ENCODE results near the gene CAMTA1. TPM values are rescaled to one million over a fixed set of nuclear protein-coding genes. Genes with fewer than 3 reads are reported as not detected.

CAMTA1 gene
- total RNA-seq, 4 donors from 2014 or later, result 45.3 to 68.9 (median 62.0) TPM

GRCh38 chr1:6801199-6801598, 15.9 kb downstream of the CAMTA1 start:
- ATAC-seq (ENCODE audit: low FRiP score) (no peak), DNase-seq (ENCODE audit: low spot score) (no peak)
- no peak for TF ChIP-seq CTCF (IDR thresholded peaks at IDR 0.05)

DNA sequence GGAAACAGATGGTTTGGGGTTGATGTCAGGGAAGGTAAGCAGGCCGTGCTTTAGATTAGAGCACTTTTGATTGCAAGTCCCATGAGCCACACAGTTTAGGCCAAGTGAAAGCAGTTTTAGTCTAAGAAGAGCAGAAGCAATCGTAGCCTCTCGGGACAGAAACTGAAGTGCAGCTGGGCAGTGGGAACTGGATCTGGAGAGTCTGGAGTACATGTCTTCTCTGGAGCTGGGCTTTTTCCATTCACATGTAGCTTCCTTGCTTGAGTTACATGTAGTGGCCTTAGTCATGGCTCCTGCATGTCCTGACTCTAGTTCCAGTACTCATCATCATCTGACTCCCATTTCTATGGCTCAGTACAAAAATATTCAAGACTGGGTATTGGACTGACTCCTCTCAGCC, 16.7 kb downstream of the CAMTA1 start:
- no peak for TF ChIP-seq CTCF (IDR thresholded peaks at IDR 0.05)
- DNase-seq (ENCODE audit: low spot score) (no peak), ATAC-seq (ENCODE audit: low FRiP score) (no peak)

GRCh38 chr1:6802454-6802853, 17.2 kb downstream of the CAMTA1 start:
- DNase-seq (ENCODE audit: low spot score) (no peak), ATAC-seq (ENCODE audit: low FRiP score) (no peak)
- TF ChIP-seq CTCF (IDR thresholded peaks at IDR 0.05), result no peak

DNA sequence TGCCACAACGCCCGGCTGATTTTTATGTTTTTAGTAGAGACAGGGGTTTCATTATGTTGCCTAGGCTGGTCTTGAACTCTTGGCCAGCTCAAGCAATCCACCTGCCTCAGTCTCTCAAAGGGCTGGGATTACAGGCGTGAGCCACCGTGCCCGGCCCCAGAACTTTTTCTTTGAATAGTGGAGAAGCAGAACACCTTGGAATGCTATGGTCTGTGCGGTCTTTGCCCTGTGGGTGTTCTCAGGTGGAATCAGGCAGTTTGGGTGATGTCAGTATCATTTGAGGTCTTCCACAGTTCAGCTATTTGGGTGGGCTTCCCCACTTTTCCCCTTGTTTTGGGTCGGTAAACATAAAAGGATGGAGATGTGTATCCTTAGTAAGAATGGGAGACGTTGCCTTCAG, 17.6 kb downstream of the CAMTA1 start:
- TF ChIP-seq CTCF (IDR thresholded peaks at IDR 0.05), result no peak
- no peak for ATAC-seq (ENCODE audit: low FRiP score)
- no peak for DNase-seq (ENCODE audit: low spot score)

DNA sequence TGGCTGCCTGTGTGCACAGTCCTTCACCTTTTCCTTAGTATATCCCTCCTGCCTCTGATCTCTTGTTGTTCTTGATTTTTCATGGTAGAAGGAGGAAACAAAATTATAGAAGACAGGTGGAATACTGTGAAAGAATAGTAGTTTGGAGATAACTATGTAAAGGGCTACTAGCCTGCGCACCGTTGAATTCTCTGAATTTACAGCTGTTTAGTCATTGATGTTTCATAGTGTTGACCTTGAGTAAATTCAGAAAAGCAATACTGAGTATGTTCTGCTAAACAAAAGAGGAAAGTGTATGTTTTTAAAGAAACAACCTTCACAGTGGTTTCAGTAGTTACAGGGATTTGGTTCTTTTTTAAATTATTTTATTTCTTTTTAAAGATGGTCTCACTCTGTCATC, 18.1 kb downstream of the CAMTA1 start:
- no peak for ATAC-seq (ENCODE audit: low FRiP score)
- DNase-seq (ENCODE audit: low spot score), result no peak
- TF ChIP-seq CTCF (IDR thresholded peaks at IDR 0.05), result no peak

DNA sequence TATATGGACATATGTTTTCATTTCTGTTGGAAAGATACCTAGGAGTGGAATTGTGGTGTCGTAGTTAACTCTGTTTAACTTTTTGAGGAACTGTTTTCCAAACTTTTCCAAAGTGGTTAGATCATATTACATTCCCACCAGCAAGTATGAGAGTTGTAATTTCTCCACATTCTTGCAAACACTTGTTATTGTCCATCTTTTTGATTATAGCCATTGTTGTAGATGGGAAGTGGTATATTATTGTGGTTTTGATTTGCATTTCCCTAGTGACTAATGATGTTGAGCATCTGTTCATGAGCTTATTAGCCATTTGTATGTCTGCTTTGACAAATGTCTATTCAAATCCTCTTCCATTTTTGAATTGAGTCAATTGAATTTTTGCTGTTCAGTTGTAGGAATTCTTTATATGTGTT, 19.8 kb downstream of the CAMTA1 start:
- ATAC-seq (ENCODE audit: low FRiP score), result no peak
- no peak for DNase-seq (ENCODE audit: low spot score)
- TF ChIP-seq CTCF (IDR thresholded peaks at IDR 0.05), result no peak

DNA sequence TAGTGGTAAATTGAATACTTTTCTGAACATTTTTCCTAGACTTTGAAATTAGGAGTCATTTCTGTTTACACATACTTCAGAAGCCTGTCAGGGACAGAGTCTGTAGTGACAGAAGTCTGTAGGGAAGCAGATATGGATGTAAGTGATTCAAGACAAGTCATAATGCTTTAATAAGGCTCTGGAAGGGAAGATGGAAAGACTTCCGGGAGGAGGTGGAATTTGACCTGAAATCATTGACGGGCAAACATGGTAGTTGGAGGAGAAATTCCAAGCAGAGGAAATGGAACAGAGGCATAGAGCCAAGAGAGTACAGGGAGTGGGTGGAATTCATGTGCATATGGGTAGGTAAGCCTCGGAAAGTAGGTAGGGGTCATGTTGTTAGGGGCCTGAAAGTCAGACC, 22.5 kb downstream of the CAMTA1 start:
- DNase-seq (ENCODE audit: low spot score) (no peak), ATAC-seq (ENCODE audit: low FRiP score) (no peak)
- no peak for TF ChIP-seq CTCF (IDR thresholded peaks at IDR 0.05)

Data from omental fat pad (tissue), 4 donors.